DND-41 (cell line): ENCODE results near the gene SH3BP5.
A peak's percentile ranks its signal among the peaks of the same experiment; 100 is the strongest.

Experiments
- ATAC-seq: fragments of 200-7000 bp; cut with Tn5 transposase; 3 replicates; pipeline ENCODE4 v1.9.1; 2021; ENCODE audit warnings: low read depth; ENCODE audit not compliant: insufficient read depth
- DNase-seq: peaks from one replicate; pipeline ENCODE4 v3.0.0-alpha.2; 2020
- H2AFZ ChIP-seq: 2 replicates; pipeline ENCODE4 v1.6.0; 2012; ENCODE audit warnings: low read depth, low read length
- H3K27ac ChIP-seq: 2 replicates; pipeline ENCODE4 v1.5.1; 2012; ENCODE audit warnings: low read length, inconsistent platforms
- H3K27me3 ChIP-seq: fragments of 200-600 bp; sonication (generic); 2 replicates; pipeline ENCODE4 v1.6.0; 2012; ENCODE audit warnings: low read length, mild to moderate bottlenecking, inconsistent platforms; ENCODE audit not compliant: insufficient read depth, poor library complexity
- H3K36me3 ChIP-seq: 2 replicates; pipeline ENCODE4 v1.5.1; 2012; ENCODE audit warnings: low read length, inconsistent platforms; ENCODE audit not compliant: insufficient read depth
- H3K4me1 ChIP-seq: 2 replicates; pipeline ENCODE4 v1.5.1; 2012; ENCODE audit warnings: mild to moderate bottlenecking, low read length; ENCODE audit not compliant: insufficient read depth
- H3K4me2 ChIP-seq: 2 replicates; pipeline ENCODE4 v1.6.0; 2012; ENCODE audit warnings: mild to moderate bottlenecking, moderate library complexity, low read length, inconsistent platforms; ENCODE audit not compliant: insufficient read depth
- H3K4me3 ChIP-seq, 2 experiments: fragments of 200-600 bp in 1 of 2; shearing (Covaris generic) in 1 of 2; 2 replicates each; pipeline ENCODE4 v1.5.1; 2012 to 2016; ENCODE audit warnings: inconsistent platforms in 2 of 2, low read length in 2 of 2, mild to moderate bottlenecking in 2 of 2, low read depth in 1 of 2, moderate library complexity in 1 of 2
- H3K79me2 ChIP-seq: 2 replicates; pipeline ENCODE4 v1.6.0; 2012; ENCODE audit warnings: low read length, inconsistent platforms; ENCODE audit not compliant: insufficient read depth
- H3K9ac ChIP-seq: 2 replicates; pipeline ENCODE4 v1.6.0; 2012; ENCODE audit warnings: low read depth, mild to moderate bottlenecking, inconsistent platforms, low read length, moderate library complexity
- H3K9me3 ChIP-seq: 2 replicates; pipeline ENCODE4 v1.5.1; 2012; ENCODE audit warnings: low read length, moderate library complexity, mild to moderate bottlenecking, inconsistent platforms; ENCODE audit not compliant: insufficient read depth, severe bottlenecking
- H4K20me1 ChIP-seq: 2 replicates; pipeline ENCODE4 v1.6.0; 2012; ENCODE audit warnings: low read length; ENCODE audit not compliant: insufficient read depth
- EZH2 ChIP-seq: IDR thresholded peaks from 3 replicates; pipeline ENCODE4 v1.6.1; 2012; ENCODE audit warnings: borderline replicate concordance, low read depth, mild to moderate bottlenecking, moderate library complexity, low read length, inconsistent platforms; ENCODE audit not compliant: severe bottlenecking
- TF ChIP-seq, protein P1 (sequence below): IDR thresholded peaks from 2 replicates; pipeline ENCODE4 v1.5.1; 2012; ENCODE audit warnings: borderline replicate concordance, low read length, moderate library complexity, mild to moderate bottlenecking; ENCODE audit not compliant: poor library complexity, severe bottlenecking; ENCODE audit errors: extremely low read depth

The SH3BP5 gene

DNA sequence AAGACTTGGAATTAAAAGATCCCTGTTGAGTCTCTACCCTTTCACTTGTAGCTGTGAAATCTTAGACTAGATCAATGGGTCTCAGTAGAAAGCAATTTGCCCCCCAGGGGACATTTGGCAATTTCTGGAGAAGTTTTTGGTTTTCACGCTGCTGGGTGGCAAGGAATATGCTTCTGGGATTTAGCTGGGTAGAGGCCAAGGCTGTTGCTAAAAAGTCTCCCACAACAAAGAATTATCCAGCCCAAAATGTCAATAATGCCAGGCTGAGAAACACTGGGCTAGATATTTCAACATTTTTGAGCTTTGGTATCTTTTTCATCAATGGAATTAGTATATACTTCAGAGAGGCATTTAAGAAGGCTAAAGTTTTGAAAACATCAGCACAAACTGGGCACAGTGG lies 117.6 kb downstream of the SH3BP5 start:
- no peak overlapping the region for H2AFZ ChIP-seq
- DNase-seq = no peak
- no peak overlapping the region for H3K4me3 ChIP-seq
- H3K27ac ChIP-seq = no peak overlapping the region
- H3K9me3 ChIP-seq = no peaks in the 10 kb centered on the region
- peaks cover 8% of the 10 kb centered on the region; the same call in 1 of the 2 replicates for H3K4me1 ChIP-seq
- no peaks in the 10 kb centered on the region for H3K27me3 ChIP-seq
- no peak overlapping the region for H3K9ac ChIP-seq
- ATAC-seq = no peak
- H3K36me3 ChIP-seq = peaks cover 75% of the 10 kb centered on the region
- H4K20me1 ChIP-seq = peaks cover 2% of the 10 kb centered on the region; the same call in 1 of the 2 replicates
- TF ChIP-seq, protein P1, sequence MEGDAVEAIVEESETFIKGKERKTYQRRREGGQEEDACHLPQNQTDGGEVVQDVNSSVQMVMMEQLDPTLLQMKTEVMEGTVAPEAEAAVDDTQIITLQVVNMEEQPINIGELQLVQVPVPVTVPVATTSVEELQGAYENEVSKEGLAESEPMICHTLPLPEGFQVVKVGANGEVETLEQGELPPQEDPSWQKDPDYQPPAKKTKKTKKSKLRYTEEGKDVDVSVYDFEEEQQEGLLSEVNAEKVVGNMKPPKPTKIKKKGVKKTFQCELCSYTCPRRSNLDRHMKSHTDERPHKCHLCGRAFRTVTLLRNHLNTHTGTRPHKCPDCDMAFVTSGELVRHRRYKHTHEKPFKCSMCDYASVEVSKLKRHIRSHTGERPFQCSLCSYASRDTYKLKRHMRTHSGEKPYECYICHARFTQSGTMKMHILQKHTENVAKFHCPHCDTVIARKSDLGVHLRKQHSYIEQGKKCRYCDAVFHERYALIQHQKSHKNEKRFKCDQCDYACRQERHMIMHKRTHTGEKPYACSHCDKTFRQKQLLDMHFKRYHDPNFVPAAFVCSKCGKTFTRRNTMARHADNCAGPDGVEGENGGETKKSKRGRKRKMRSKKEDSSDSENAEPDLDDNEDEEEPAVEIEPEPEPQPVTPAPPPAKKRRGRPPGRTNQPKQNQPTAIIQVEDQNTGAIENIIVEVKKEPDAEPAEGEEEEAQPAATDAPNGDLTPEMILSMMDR = no peak
- no peak for TF ChIP-seq EZH2
- H3K79me2 ChIP-seq = peaks cover 22% of the 10 kb centered on the region
- no peak overlapping the region for H3K4me2 ChIP-seq

GRCh38 chr3:15211937-15212336 lies 120.4 kb downstream of the SH3BP5 start:
- Histone ChIP-seq H2AFZ (no peak overlapping the region), H3K4me2 (no peak overlapping the region), H3K4me3 (no peak overlapping the region), H3K27ac (no peak overlapping the region), H3K36me3 (peaks cover 57% of the 10 kb centered on the region), H3K9me3 (no peaks in the 10 kb centered on the region), H3K79me2 (peaks cover 49% of the 10 kb centered on the region), H3K9ac (no peak overlapping the region), H4K20me1 (peaks cover 12% of the 10 kb centered on the region; the same call in 1 of the 2 replicates), H3K27me3 (no peaks in the 10 kb centered on the region), H3K4me1 (peaks cover 27% of the 10 kb centered on the region)
- TF ChIP-seq, protein P1 = no peak
- no peak for TF ChIP-seq EZH2
- ATAC-seq (no peak), DNase-seq (no peak)

GRCh38 chr3:15207836-15208504 lies 124.4 kb downstream of the SH3BP5 start:
- Histone ChIP-seq H3K36me3 (peaks cover 34% of the 10 kb centered on the region), H3K9ac (peak overlapping the region; percentile 90), H3K4me3 (peak overlapping the region in 1 of 2 experiments; percentile 95; a peak in 1 of 4 replicates), H3K79me2 (peaks cover 56% of the 10 kb centered on the region), H2AFZ (no peak overlapping the region), H3K27ac (no peak overlapping the region), H4K20me1 (peaks cover 19% of the 10 kb centered on the region; the same call in 1 of the 2 replicates), H3K9me3 (no peaks in the 10 kb centered on the region), H3K4me1 (peaks cover 41% of the 10 kb centered on the region), H3K27me3 (no peaks in the 10 kb centered on the region), H3K4me2 (peak overlapping the region; percentile 92)
- TF ChIP-seq, protein P1 = no peak
- TF ChIP-seq EZH2 = no peak
- ATAC-seq (no peak), DNase-seq (no peak)
